ENCODE data around the gene THAP12.

The THAP12 gene

DNA sequence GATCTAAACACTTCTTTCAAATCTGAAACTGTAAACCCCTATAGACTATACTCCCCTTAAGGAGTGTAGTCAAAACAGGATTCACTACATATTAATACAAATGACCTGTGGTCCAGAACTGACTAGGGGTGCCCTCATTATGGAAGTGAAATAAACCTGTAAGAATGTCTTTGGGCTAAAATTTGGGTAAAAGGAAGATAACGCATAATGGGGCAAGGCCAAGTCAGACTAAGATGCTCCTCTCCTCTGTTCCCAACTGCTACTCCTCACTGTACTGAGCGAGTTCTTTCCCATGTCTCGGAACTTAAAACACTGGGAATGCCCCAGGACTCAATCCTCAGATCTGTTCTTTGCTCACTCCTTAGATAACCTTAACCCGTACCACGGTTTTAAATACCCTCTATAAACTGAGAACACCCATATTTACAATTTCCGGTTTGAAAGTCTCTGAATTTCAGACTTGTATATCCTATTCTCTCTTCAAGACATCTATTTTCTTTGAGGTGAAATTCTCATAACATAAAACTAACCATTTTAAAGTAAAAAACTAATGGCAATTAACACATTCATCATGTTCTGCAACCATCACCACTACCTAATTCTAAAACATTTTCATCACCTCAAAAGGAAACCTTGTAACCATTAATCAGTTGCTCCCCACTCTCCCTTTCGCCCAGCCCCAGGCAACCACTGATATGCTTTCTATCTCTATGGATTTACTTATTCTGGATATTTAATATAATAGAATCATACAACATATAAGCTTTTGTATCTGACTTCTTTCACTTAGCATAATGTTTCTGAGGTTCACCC lies 4.0 kb downstream of the THAP12 start:
- no peak for DNase-seq

DNA sequence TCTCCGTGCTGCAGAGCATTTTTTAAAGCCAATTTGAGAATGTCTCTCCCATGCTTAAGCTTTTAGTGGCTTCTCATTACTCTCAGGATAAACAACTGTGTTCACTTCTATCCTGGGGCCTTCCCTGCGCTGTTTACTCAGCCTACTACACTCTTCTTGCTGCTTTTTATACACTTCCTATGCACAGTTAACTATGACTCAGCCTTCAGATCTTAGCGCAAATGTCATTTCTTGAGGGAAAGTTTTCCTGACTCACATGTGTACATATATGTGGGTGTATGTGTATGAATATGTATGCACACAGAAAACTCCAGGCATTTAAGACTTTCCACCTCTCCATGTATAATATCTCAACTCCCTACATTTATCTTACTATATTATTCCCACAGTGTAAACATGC lies 9.8 kb downstream of the THAP12 start:
- no peak for DNase-seq

DNA sequence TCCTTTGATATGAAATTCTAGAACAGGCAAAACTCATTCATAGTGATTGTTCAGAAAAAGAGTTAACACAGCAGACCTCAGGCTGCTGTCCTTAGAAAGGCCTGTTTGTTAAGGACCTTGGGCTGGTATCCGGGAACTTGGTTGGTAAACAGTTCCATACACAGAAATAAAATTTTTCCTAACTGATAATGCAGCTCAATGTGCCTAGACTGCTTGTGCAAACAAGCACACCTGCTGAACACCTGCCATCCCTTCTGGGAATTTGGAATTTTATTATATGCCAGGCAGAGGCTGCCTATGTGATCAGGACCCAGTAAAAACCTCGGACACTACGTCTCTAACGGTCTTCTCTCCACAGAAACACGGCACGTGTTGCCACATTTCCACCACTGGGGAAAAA lies 11.5 kb downstream of the THAP12 start:
- no peak for DNase-seq

DNA sequence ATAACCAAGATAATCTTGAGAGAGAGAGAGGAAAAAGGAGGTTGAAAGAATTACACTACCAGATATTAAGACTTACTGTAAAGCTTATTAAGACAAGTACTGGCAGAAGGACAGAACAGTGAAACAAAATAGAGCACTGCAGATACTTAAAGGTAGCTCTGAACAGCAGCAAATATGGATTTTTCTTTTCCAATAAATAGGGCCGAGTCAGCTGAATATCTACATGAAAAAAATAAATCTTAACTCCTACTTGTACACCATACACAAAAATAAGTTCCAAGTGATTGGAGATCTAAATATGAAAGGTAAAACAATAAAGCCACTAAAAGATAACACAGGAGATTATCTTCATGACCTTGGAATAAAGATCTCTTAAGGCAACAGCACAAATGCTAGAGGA lies 12.4 kb downstream of the THAP12 start:
- DNase-seq, result no peak

DNA sequence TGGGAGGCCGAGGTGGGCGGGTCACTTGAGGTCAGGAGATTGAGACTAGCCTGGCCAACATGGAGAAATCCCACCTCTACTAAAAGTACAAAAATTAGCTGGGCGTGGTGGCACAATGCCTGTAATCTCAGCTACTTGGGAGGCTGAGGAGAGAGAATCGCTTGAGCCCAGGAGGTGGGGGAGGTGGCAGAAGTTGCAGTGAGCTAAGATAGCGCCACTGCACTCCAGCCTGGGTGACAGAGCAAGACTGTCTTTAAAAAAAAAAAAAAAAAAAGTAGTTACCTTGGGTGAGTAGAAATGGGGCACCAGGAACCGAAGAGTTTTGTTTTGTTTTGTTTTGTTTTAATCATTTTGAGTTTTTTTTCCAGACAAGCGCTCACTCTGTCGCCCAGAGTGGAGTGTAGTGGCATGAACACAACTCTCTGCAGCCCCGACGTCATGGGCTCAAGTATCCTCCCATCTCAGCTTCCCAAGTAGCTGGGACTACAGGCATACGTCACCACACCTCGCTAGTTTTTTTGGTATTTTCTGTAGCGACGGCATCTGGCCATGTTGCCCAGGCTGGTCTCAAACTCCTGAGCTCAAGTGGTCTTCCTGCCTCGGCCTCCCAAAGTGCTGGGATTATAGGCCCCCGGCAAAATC lies 15.8 kb downstream of the THAP12 start:
- no peak for DNase-seq

DNA sequence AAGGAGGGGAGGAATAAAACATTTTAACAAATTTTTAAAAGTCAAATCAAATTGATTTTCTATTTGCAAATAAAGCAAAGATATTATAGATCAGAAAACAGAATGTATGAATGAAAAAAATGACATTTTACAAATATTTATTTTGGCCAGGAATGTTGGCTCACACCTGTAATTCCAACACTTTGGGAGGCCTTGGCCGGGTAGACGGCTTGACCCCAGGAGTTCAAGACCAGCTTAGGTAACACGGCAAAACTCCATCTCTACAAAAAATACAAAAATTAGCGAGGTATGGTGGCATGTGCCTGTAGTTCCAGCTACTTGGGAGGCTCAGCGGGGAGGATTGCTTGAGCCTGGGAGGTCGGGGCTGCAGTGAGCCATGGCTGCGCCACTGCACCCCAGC lies 18.2 kb downstream of the THAP12 start:
- no peak for DNase-seq

DNA sequence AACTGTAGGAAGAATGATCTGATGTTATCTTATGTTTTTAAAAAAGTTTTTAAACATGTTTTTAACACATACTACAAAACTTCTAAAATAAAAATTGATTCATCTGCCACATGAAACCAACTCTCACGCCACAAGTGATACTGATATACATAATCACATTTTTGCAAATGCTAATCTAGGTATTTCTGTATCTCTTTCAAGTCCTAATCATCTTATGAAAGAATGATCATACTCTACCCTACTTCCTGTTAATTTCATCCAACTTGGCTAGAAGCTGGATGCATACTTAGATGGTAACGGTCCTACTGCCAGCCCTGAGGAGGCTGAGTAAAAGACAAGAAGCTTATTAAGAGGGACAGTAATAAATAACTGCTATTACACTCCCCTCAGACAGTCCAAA lies 19.2 kb downstream of the THAP12 start:
- no peak for DNase-seq

DNA sequence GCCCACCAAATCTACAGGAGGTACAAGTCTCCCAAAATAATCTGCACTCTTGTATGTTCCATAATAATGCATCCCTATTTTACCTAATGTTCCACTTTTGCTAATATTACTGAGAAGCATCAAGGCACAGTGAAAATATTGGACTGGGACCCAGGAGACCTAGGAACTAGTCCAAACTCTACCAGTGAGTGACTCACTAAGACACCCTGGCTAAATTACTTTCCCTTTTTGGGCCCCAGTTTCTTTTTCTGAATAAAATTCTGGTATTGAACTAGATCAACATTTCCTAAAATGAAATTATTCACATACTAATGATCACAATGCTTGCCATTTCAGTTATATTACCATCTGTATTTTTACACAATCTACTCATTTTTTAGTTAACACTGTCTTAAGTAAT lies 19.6 kb downstream of the THAP12 start:
- no peak for DNase-seq

DNA sequence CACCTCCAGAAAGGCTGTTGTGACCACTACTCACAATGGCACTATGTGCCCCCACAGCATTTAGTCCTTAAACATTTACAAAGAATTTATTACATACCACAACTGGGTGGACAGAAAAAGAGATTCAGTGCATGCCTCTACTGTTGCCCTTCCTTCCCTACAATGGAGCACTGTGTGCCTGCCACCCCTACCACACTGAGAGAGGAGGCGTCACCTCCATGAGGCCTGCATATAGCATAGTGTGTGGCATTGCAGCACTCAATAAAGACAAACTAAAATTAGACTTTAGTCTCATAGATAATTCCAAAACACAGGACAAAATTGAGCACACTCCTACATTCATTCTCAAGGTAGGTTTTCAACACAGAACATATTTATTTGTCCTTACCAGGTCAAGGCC lies 25.8 kb downstream of the THAP12 start:
- DNase-seq, result no peak

DNA sequence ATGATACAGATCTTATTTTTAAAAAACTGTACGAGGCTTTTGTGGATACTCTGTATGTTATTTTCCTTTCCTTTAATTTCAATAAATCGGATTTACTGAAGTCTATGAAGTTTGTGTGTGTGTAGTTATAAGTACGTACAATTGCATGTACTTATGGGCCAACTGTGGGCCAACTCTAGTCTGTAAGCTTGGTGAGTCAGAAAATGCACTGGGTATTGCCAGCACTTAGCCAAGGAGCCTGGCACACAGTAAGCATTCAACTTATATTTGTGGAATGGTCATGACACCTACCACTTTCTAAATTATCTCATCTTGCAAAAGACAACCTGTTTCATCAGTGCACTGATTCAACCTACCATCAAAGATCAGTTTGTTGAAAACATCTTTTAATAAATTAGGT lies 32.6 kb downstream of the THAP12 start:
- no peak for DNase-seq

DNA sequence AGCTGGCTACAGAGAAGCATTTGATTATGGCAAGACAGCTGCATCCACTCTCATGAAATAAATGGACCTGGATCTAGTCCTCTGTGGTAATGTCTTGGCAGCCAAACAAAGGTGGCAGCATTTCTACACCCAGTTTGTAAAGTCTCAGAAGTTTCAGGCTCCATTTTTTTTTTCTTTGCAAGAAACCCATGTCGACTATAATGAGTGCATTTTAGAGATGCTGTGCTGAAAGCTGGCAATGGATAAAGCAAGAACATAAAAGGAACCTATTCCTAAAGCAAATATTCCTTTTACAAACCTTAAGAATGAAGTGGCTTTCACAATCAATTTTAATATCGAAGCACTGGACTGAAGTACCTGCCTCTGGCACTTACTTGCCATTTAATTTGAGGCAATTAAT lies 33.5 kb downstream of the THAP12 start:
- DNase-seq, result no peak

DNA sequence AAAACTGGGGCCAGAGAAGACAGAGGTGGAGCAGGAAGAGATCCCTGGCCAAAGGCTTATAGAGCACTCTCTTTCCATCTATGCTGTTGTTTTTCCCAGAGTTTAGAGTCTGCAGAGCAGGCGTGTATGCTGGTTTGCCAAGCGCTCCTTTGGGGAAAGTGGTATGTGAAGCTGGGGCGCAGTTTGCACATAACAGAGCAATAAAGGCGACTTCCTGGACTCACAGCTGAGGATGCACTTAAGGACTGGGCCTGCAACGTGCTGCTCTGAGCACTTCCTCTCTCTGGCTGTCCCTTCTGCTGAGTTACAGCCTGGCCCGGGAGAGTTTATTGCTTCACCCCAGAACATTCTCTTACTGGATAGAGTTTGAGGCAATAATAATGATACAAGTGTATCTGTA lies 41.7 kb downstream of the THAP12 start:
- DNase-seq, result no peak

DNA sequence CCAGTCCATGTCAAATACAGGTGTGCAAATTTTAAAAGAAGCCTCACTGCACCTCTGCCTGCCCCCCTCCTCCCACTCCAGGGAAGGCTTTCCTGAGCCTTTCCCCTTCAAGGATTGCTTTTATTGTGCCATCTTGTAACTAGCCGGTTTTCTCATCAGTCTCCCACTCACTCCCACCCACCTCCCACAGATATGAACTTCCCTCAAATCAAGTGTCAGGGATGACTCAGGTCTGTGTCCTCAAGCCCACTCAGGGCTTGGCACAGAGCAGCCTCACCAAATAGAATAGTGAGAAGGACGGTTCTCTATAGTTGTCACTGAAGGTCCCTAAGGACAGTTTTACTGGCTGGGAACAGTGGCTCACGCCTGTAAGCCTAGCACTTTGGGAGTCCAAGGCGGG lies 43.0 kb downstream of the THAP12 start:
- DNase-seq, result no peak

DNA sequence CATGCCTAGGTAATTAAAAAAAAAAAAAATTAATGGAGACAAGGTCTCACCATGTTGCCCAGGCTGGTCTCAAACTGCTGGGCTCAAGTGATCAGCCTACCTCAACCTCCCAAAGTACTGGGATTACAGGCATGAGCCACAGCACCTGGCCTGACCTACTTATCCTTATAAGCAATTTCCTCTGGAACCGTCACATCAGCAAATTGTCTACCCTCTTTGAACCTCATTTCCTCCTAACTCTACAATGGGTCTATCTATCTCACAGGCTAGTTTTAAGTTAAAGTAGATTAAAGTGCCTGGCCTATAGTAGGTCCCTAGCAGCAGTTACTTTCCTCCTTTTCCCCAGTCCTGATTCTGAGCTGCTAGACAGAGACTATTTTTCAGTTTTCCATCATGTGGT lies 43.5 kb downstream of the THAP12 start:
- no peak for DNase-seq

DNA sequence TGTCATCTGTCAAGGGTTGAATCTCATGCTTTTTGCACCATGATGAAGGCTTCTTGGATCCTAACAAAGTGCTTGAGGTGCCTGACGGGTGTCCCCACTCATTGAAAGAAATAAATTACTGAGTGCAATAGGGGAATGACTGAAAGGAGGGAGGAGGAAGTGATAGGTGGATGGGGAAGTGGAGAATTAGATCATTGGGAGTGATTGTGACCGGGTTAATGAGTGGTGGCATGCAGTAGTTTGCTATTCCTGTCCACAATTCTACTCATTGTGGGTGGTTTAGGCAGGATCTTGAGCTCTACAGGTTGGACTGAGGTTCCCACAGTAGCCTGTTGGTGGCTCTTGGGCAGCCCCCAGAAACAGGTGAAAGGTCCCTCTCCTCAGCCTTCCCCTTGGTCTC lies 44.3 kb downstream of the THAP12 start:
- DNase-seq, result no peak

DNA sequence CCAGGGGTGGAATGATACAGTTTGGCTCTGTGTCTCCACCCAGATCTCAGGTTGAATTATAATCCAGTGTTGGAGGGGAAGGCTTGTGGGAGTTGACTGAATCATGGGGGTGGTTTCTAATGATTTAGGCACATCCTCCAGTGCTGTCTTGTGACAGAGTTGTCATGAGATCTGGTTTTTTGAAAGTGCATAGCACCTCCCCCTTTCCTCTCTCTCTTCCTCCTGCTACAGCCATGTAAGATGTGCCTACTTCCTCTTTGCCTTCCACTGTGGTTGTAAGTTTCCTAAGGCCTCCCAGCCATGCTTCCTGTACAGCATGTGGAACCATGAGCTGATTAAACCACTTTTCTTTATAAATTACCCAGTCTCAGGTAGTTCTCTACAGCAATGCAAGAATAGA lies 45.1 kb downstream of the THAP12 start:
- no peak for DNase-seq

DNA sequence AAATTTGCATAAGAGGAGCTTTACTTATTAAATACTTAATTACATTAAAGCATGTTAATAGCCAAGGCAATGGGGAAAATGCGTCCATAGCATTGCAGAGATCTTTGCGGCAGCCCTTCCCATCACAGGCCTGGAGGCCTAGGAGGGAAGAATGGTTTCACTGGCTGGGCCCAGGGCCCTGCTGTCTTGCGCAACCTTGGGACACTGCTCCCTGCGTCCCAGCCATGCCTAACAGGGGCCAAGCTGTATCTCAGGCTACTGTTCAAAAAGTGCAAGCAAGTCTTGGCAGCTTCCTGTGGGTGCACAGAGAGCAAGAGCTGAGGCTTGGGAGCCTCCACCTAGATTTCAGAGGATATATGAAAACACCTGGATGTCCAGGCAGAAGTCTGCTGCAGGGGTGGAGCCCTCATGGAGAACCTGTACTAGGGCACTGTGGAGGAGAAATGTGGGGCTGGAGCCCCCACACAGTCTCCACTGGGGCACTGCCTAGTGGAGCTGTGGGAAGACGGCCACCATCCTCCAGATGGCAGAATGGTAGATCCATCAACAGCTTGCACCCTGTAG lies 46.0 kb downstream of the THAP12 start:
- no peak for DNase-seq

DNA sequence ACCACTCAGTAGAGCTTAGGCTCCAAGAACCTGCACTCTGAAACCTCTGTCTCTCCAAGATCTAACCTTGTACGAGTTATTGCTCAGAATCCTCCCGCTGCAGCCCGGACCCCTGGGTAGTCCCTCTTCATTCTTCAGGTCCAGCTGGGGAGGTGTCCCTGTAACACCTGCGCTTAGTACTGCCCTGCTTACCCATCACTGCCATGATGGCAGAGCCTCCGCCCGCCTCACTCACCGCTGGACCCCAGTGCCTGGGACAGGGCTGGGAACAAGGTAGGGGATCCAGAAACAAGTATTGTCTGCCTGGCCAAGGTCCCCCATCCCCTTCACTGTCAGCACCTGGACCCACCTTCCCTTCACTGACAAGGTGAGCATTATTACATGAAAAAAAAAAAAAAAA lies 50.3 kb downstream of the THAP12 start:
- DNase-seq, result no peak

DNA sequence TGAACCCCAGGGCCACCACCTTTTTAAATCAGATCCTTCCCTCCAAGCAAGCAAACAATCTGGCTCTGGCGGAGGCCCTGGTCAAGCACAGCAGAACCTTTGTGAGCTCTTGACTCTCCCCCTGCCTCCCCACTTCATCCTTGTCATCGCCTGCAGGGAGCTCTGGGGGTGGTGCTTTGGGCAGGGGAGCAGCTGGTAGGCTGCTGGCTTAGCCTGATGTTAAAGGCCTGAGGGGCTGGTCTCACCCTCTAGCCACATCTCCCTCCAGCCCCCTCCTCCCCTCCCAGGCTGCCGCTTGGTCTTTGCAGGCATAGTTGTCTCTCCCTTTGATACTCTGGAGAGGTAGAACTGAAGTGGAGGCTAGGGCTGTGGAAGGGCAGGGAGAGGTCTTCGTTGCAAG lies 50.9 kb downstream of the THAP12 start:
- no peak for DNase-seq

DNA sequence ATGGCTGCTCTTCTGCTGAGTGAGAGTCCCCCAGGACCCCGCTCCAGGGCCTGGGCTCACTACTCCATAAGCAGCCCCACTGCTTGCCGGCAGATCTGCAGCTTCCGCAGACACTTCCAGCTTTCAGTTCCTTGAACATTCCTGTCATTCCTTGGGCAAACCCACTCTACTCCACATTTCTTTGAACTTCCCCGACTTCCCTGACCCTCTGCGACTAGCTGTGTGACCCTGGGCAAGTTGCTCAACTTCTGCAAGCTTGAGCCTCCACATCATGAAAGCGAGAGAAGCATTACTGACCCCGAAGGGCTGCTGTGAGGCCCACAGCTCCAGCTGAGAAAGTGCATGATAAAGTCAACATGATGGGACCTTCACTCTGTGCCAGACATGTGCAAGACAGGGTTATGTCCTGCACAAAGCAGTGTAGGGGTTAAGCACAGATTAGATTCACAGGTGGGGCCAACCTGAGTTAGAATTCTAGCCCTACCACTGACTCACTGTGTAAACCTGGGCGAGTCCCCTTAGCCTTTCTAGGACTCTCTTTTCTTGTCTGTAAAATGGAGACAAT lies 51.8 kb downstream of the THAP12 start:
- DNase-seq, result no peak

DNA sequence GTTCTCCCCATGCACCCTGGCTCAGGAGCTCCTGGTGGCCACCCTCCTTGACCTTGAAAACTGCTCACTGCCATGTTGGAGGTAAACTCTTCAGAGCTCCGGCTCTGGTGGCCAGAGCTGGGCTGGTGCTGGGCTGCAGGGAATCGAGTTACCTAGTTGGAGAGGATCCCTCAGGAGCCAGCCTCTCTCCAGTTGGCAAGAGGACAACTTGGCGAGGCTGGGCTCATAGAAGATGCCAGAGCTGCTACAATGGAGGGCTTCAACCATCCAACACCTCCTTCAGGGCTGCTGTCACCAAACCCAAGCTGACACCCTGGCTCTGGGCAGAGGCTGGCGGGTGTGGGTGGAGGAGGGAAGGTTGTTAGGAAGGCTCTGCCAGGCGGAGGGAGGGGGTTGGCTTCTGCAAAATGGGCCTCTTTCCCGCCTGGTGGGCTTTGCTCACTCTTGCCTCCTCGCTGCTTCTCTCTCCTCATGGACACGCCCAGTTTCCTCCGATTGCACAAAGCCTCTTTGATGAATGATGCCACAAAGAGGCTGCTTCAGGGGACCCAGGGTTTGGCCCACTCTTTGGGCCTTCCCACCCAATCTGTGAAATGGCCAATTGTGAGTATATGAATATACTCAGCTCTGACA lies 53.1 kb downstream of the THAP12 start:
- no peak for DNase-seq

DNA sequence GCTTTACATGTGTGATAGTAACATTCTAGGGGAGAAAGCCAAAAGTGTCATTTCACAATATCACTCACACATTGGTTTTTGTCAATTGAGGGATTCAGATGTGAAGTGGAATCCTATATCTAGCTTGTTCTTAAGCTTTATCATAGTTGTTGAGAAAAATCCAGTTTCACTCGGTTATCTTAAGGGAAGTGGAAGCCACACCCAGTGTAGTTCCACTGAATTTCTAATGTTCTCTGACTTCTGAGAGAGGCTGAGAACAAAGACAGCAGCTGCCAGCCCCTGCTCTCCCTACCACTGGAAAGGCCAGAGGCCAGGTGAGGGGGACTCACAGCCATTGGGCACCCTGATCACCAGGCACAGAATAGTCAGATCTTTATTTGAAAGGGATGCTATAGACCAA lies 53.7 kb downstream of the THAP12 start:
- DNase-seq, result no peak

DNA sequence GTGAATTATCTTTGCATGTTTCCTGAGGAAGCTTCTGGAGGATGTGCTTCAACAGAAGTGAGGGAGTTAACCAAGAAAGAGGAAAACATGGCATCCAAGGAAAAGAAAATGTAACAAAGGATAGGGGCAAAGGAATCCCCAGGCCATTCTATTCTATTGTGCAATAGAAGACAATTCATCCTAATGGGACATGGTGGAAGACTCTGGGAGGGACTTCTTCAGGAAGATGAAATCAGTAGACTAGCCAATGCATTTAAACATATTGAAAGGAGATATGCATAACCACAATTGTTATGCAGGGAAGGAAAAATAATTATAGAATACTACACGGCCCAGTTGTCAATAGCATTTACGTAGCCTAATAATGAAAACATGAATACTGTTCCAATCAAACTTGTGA lies 55.7 kb downstream of the THAP12 start:
- DNase-seq, result no peak

DNA sequence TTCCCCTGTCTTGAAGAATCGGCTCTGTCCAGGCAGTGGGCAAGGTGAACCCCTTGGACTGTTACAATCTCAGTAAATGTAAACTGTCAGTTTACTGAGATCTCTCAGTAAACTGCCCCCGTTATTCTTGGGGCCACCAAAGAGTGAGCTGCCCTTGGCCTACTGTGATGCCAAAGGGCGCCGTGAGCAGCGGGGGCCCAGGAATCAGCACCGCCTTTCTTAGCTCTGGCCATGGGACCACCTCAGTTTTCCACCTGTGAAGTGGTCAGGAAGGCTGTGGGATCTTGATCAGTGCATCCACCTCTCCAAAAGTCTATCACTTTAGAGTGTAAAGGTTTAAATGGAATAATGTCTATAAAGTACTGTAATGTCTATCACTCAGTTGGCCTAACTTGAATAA lies 57.1 kb downstream of the THAP12 start:
- DNase-seq, result no peak

Data from NCI-H2171 treated with DMSO at 0.1 percent for 48 hours (cell line).